ENCODE measurements around the gene OPN1MW3. TPM values are rescaled to one million over a fixed set of nuclear protein-coding genes. Genes with fewer than 3 reads are reported as not detected.
"Not testable (repeated sequence)": the region's sequence is repeated elsewhere in the genome, so short reads cannot be mapped to it uniquely, and the experiment has no call there.

OPN1MW3 gene
- total and polyA plus RNA-seq, 3 experiments from 2014 or later, result not detected

- POLR2A ChIA-PET; H3K4me1 ChIP-seq (ENCODE audit: insufficient read depth, low read length); CTCF ChIA-PET; H3K27ac ChIP-seq (ENCODE audit: low read depth, low read length); H3K4me1 Mint-ChIP-seq; H3K27ac Mint-ChIP-seq; H3K27me3 Mint-ChIP-seq; H3K36me3 Mint-ChIP-seq; H3K27me3 ChIP-seq (ENCODE audit: insufficient read depth, low read length, poor library complexity, severe bottlenecking); H3K4me3 Mint-ChIP-seq; DNase-seq; H3K9me3 ChIP-seq (ENCODE audit: low read length); H3K9me3 Mint-ChIP-seq; H3K4me3 ChIP-seq (ENCODE audit: low read length); H3K36me3 ChIP-seq (ENCODE audit: insufficient read depth, low read length): not testable (repeated sequence)
Observed at GRCh38 chrX:154286406-154286805, 29.0 kb downstream of the OPN1MW3 start.

GRCh38 chrX:154294791-154295574, 37.6 kb downstream of the OPN1MW3 start, which contains the start of gene TEX28:
Gene TEX28 (minus strand): TSS chrX:154295124. CDS start chrX:154292117, 3,007 bp downstream.
- POLR2A ChIA-PET, result no interaction called here
- Mint-ChIP-seq H3K36me3 (no peaks in the 10 kb centered on the region), H3K4me3 (no peak within 1 kb of the TSS), H3K9me3 (no peaks in the 10 kb centered on the region), H3K4me1 (peaks cover 0 to 2% (median 0%) of the 10 kb centered on the region in 3 donors), H3K27me3 (no peaks in the 10 kb centered on the region), H3K27ac (no peak within 1 kb of the TSS)
- Histone ChIP-seq H3K4me3 (ENCODE audit: low read length) (no peak within 1 kb of the TSS), H3K36me3 (ENCODE audit: insufficient read depth, low read length) (no peaks in the 10 kb centered on the region), H3K27ac (ENCODE audit: low read depth, low read length) (no peak within 1 kb of the TSS), H3K4me1 (ENCODE audit: insufficient read depth, low read length) (no peaks in the 10 kb centered on the region), H3K27me3 (ENCODE audit: insufficient read depth, low read length, poor library complexity, severe bottlenecking) (no peaks in the 10 kb centered on the region), H3K9me3 (ENCODE audit: low read length) (no peaks in the 10 kb centered on the region)
- CTCF ChIA-PET, result no interaction called here
- DNase-seq, result no peak

GRCh38 chrX:154295664-154296310, 38.4 kb downstream of the OPN1MW3 start, which contains the start of gene TKTL1:
Gene TKTL1 (plus strand): TSS chrX:154295795. CDS start chrX:154295860, 65 bp downstream.
- Mint-ChIP-seq H3K4me3 (no peak within 1 kb of the TSS), H3K36me3 (no peaks in the 10 kb centered on the region), H3K4me1 (peaks cover 0 to 4% (median 0%) of the 10 kb centered on the region in 3 donors), H3K9me3 (no peaks in the 10 kb centered on the region), H3K27me3 (peaks cover 0 to 3% of the 10 kb centered on the region in 2 donors), H3K27ac (no peak within 1 kb of the TSS)
- Histone ChIP-seq H3K27me3 (ENCODE audit: insufficient read depth, low read length, poor library complexity, severe bottlenecking) (no peaks in the 10 kb centered on the region), H3K9me3 (ENCODE audit: low read length) (no peaks in the 10 kb centered on the region), H3K27ac (ENCODE audit: low read depth, low read length) (no peak within 1 kb of the TSS), H3K4me1 (ENCODE audit: insufficient read depth, low read length) (no peaks in the 10 kb centered on the region), H3K36me3 (ENCODE audit: insufficient read depth, low read length) (no peaks in the 10 kb centered on the region), H3K4me3 (ENCODE audit: low read length) (no peak within 1 kb of the TSS)
- POLR2A ChIA-PET, result no interaction called here
- DNase-seq, result no peak
- CTCF ChIA-PET, result no interaction called here

GRCh38 chrX:154296731-154297130, 39.3 kb downstream of the OPN1MW3 start:
- Mint-ChIP-seq H3K4me1 (peaks cover 0 to 4% (median 0%) of the 10 kb centered on the region in 3 donors), H3K36me3 (no peaks in the 10 kb centered on the region), H3K9me3 (no peaks in the 10 kb centered on the region), H3K27ac (no peak overlapping the region), H3K4me3 (no peak overlapping the region), H3K27me3 (peaks cover 0 to 3% of the 10 kb centered on the region in 2 donors)
- Histone ChIP-seq H3K27ac (ENCODE audit: low read depth, low read length) (no peak overlapping the region), H3K27me3 (ENCODE audit: insufficient read depth, low read length, poor library complexity, severe bottlenecking) (no peaks in the 10 kb centered on the region), H3K4me1 (ENCODE audit: insufficient read depth, low read length) (no peaks in the 10 kb centered on the region), H3K4me3 (ENCODE audit: low read length) (no peak overlapping the region), H3K9me3 (ENCODE audit: low read length) (no peaks in the 10 kb centered on the region), H3K36me3 (ENCODE audit: insufficient read depth, low read length) (no peaks in the 10 kb centered on the region)
- ChIA-PET POLR2A (no interaction called here), CTCF (no interaction called here)
- no peak for DNase-seq

GRCh38 chrX:154298312-154298711, 40.9 kb downstream of the OPN1MW3 start:
- Histone ChIP-seq H3K4me1 (ENCODE audit: insufficient read depth, low read length) (no peaks in the 10 kb centered on the region), H3K9me3 (ENCODE audit: low read length) (no peaks in the 10 kb centered on the region), H3K27me3 (ENCODE audit: insufficient read depth, low read length, poor library complexity, severe bottlenecking) (no peaks in the 10 kb centered on the region), H3K36me3 (ENCODE audit: insufficient read depth, low read length) (no peaks in the 10 kb centered on the region), H3K4me3 (ENCODE audit: low read length) (no peak overlapping the region), H3K27ac (ENCODE audit: low read depth, low read length) (no peak overlapping the region)
- no peak for DNase-seq
- H3K9me3 Mint-ChIP-seq, result no peaks in the 10 kb centered on the region
- H3K27me3 Mint-ChIP-seq, result peaks cover 0 to 5% of the 10 kb centered on the region in 2 donors
- H3K27ac Mint-ChIP-seq, result peak overlapping the region in 2 of 8 donors; percentile 35 to 50
- POLR2A ChIA-PET, result no interaction called here
- no peak overlapping the region for H3K4me3 Mint-ChIP-seq
- H3K4me1 Mint-ChIP-seq, result peaks cover 0 to 4% (median 0%) of the 10 kb centered on the region in 3 donors
- CTCF ChIA-PET, result interaction anchor here (0.7 kb wide), 1 partner anchor 10 kb away, joined by 3 read pairs; no protein-coding TSS in a partner anchor
- no peaks in the 10 kb centered on the region for H3K36me3 Mint-ChIP-seq

GRCh38 chrX:154300816-154301215, 43.4 kb downstream of the OPN1MW3 start:
- Mint-ChIP-seq H3K27me3 (peaks cover 0 to 18% of the 10 kb centered on the region in 2 donors), H3K9me3 (no peaks in the 10 kb centered on the region), H3K36me3 (no peaks in the 10 kb centered on the region), H3K27ac (no peak overlapping the region), H3K4me1 (peaks cover 0 to 6% (median 3%) of the 10 kb centered on the region in 3 donors), H3K4me3 (no peak overlapping the region)
- no peak for DNase-seq
- Histone ChIP-seq H3K36me3 (ENCODE audit: insufficient read depth, low read length) (no peaks in the 10 kb centered on the region), H3K4me1 (ENCODE audit: insufficient read depth, low read length) (no peaks in the 10 kb centered on the region), H3K9me3 (ENCODE audit: low read length) (no peaks in the 10 kb centered on the region), H3K27ac (ENCODE audit: low read depth, low read length) (no peak overlapping the region), H3K4me3 (ENCODE audit: low read length) (no peak overlapping the region), H3K27me3 (ENCODE audit: insufficient read depth, low read length, poor library complexity, severe bottlenecking) (no peaks in the 10 kb centered on the region)
- POLR2A ChIA-PET, result no interaction called here
- CTCF ChIA-PET, result no interaction called here

- Mint-ChIP-seq H3K4me1 (peaks cover 13 to 16% (median 14%) of the 10 kb centered on the region in 3 donors), H3K27me3 (peaks cover 0 to 18% of the 10 kb centered on the region in 2 donors)
- H3K9me3 ChIP-seq (ENCODE audit: low read length); H3K4me3 ChIP-seq (ENCODE audit: low read length); DNase-seq; H3K36me3 Mint-ChIP-seq; H3K36me3 ChIP-seq (ENCODE audit: insufficient read depth, low read length); H3K27ac ChIP-seq (ENCODE audit: low read depth, low read length); H3K4me1 ChIP-seq (ENCODE audit: insufficient read depth, low read length); H3K4me3 Mint-ChIP-seq; CTCF ChIA-PET; H3K27me3 ChIP-seq (ENCODE audit: insufficient read depth, low read length, poor library complexity, severe bottlenecking); H3K27ac Mint-ChIP-seq; H3K9me3 Mint-ChIP-seq: not testable (repeated sequence)
- POLR2A ChIA-PET, result interaction anchor here (0.6 to 0.8 kb wide), 2 partner anchors 13 to 95 kb away, joined by 4 to 6 read pairs; partner anchors contain the start of gene RPL10
Observed at GRCh38 chrX:154302998-154303397, 45.6 kb downstream of the OPN1MW3 start.

GRCh38 chrX:154303476-154303875, 46.1 kb downstream of the OPN1MW3 start:
- H3K36me3 Mint-ChIP-seq, result no peaks in the 10 kb centered on the region
- H3K27me3 ChIP-seq (ENCODE audit: insufficient read depth, low read length, poor library complexity, severe bottlenecking), result no peaks in the 10 kb centered on the region
- no peak overlapping the region for H3K4me3 Mint-ChIP-seq
- ChIA-PET CTCF (no interaction called here), POLR2A (interaction anchor here (0.6 to 0.8 kb wide), 2 partner anchors 13 to 95 kb away, joined by 4 to 6 read pairs; partner anchors contain the start of gene RPL10)
- no peak overlapping the region for H3K4me3 ChIP-seq (ENCODE audit: low read length)
- no peak overlapping the region for H3K27ac Mint-ChIP-seq
- H3K9me3 ChIP-seq (ENCODE audit: low read length), result no peaks in the 10 kb centered on the region
- H3K4me1 ChIP-seq (ENCODE audit: insufficient read depth, low read length), result peaks cover 14% of the 10 kb centered on the region
- peaks cover 17 to 21% (median 19%) of the 10 kb centered on the region in 3 donors for H3K4me1 Mint-ChIP-seq
- H3K27ac ChIP-seq (ENCODE audit: low read depth, low read length), result no peak overlapping the region
- H3K9me3 Mint-ChIP-seq, result no peaks in the 10 kb centered on the region
- no peak for DNase-seq
- no peaks in the 10 kb centered on the region for H3K36me3 ChIP-seq (ENCODE audit: insufficient read depth, low read length)
- peaks cover 0 to 18% of the 10 kb centered on the region in 2 donors for H3K27me3 Mint-ChIP-seq
